Measurements from ENCODE around the gene FBXO46.
A peak's percentile ranks its signal among the peaks of the same experiment; 100 is the strongest.
"Not testable (repeated sequence)": the region's sequence is repeated elsewhere in the genome, so short reads cannot be mapped to it uniquely, and the experiment has no call there.

The FBXO46 gene

GRCh38 chr19:45728683-45729082, 2.0 kb downstream of the FBXO46 start:
- DNase-seq (ENCODE audit: low read depth), result not testable (repeated sequence)

GRCh38 chr19:45720065-45720464, 10.6 kb downstream of the FBXO46 start:
- DNase-seq (ENCODE audit: low read depth), result not testable (repeated sequence)

GRCh38 chr19:45717983-45718650, 12.6 kb downstream of the FBXO46 start:
- DNase-seq (ENCODE audit: low read depth), result peak; percentile 39

GRCh38 chr19:45717131-45717982, 13.3 kb downstream of the FBXO46 start:
- peak; percentile 100 for DNase-seq (ENCODE audit: low read depth)

- peak; percentile 20 for DNase-seq (ENCODE audit: low read depth)
Measured at GRCh38 chr19:45716359-45717130, 14.2 kb downstream of the FBXO46 start.

GRCh38 chr19:45715139-45715538, 15.6 kb downstream of the FBXO46 start:
- no peak for DNase-seq (ENCODE audit: low read depth)

GRCh38 chr19:45713141-45713540, 17.6 kb downstream of the FBXO46 start:
- DNase-seq (ENCODE audit: low read depth), result no peak

GRCh38 chr19:45712699-45713067, 18.0 kb downstream of the FBXO46 start:
- no peak for DNase-seq (ENCODE audit: low read depth)

- no peak for DNase-seq (ENCODE audit: low read depth)
Measured at GRCh38 chr19:45711851-45712698, 18.6 kb downstream of the FBXO46 start.

GRCh38 chr19:45710356-45711130, 20.2 kb downstream of the FBXO46 start:
- DNase-seq (ENCODE audit: low read depth), result no peak

GRCh38 chr19:45705710-45706415, 24.8 kb downstream of the FBXO46 start:
- no peak for DNase-seq (ENCODE audit: low read depth)

GRCh38 chr19:45705115-45705514, 25.6 kb downstream of the FBXO46 start:
- no peak for DNase-seq (ENCODE audit: low read depth)

GRCh38 chr19:45701676-45702075, 29.0 kb downstream of the FBXO46 start:
- no peak for DNase-seq (ENCODE audit: low read depth)

- no peak for DNase-seq (ENCODE audit: low read depth)
Measured at GRCh38 chr19:45693106-45693788, 37.4 kb downstream of the FBXO46 start.

- DNase-seq (ENCODE audit: low read depth), result peak; percentile 100
Measured at GRCh38 chr19:45692187-45693105, 38.2 kb downstream of the FBXO46 start, which contains the start of gene QPCTL. TSS of gene QPCTL (plus strand) at chr19:45692666. CDS start at chr19:45692704, 38 bp downstream.

- DNase-seq (ENCODE audit: low read depth), result peak; percentile 93
Measured at GRCh38 chr19:45691516-45692186, 39.0 kb downstream of the FBXO46 start, which contains the start of gene SNRPD2. TSS of gene SNRPD2 (minus strand) at chr19:45691953. CDS start at chr19:45691888, 65 bp downstream.

GRCh38 chr19:45687599-45687998, 43.1 kb downstream of the FBXO46 start:
- no peak for DNase-seq (ENCODE audit: low read depth)

GRCh38 chr19:45685045-45685444, 45.7 kb downstream of the FBXO46 start:
- DNase-seq (ENCODE audit: low read depth), result not testable (repeated sequence)

All from amniotic epithelial cell (primary cell).